HG03439 (cell line): Measurements from ENCODE around the gene CNTROB.
"Not testable (repeated sequence)": the region's sequence is repeated elsewhere in the genome, so short reads cannot be mapped to it uniquely, and the experiment has no call there.

Experiments
- ATAC-seq: cut with Tn5 transposase; IDR thresholded peaks from one replicate; pipeline ENCODE4 v1.9.1; 2021; ENCODE audit warnings: mild to moderate bottlenecking, moderate library complexity; ENCODE audit not compliant: unreplicated experiment

Gene CNTROB

GRCh38 chr17:7944326-7944725, 12.3 kb downstream of the CNTROB start:
- ATAC-seq, result no peak

- no peak for ATAC-seq
These were observed 13.6 kb downstream of the CNTROB start for GRCh38 chr17:7945651-7946050.

GRCh38 chr17:7946441-7946840, 14.4 kb downstream of the CNTROB start:
- ATAC-seq, result no peak

GRCh38 chr17:7947651-7948050, 15.6 kb downstream of the CNTROB start:
- no peak for ATAC-seq

GRCh38 chr17:7950578-7950977, 18.6 kb downstream of the CNTROB start:
- ATAC-seq, result no peak

GRCh38 chr17:7951143-7951792, 19.3 kb downstream of the CNTROB start:
- ATAC-seq, result no peak

GRCh38 chr17:7953266-7953665, 21.3 kb downstream of the CNTROB start:
- ATAC-seq, result not testable (repeated sequence)

- ATAC-seq, result no peak
These were observed 23.6 kb downstream of the CNTROB start for GRCh38 chr17:7955414-7956227.

- no peak for ATAC-seq
These were observed 24.4 kb downstream of the CNTROB start for GRCh38 chr17:7956228-7956965.

- no peak for ATAC-seq
These were observed 27.7 kb downstream of the CNTROB start for GRCh38 chr17:7959503-7960253.

- no peak for ATAC-seq
These were observed 29.4 kb downstream of the CNTROB start for GRCh38 chr17:7961421-7961820.

GRCh38 chr17:7967751-7968150, 35.7 kb downstream of the CNTROB start:
- no peak for ATAC-seq

GRCh38 chr17:7969433-7969832, 37.4 kb downstream of the CNTROB start:
- ATAC-seq, result no peak

- no peak for ATAC-seq
These were observed 39.6 kb downstream of the CNTROB start for GRCh38 chr17:7971651-7972050.

- no peak for ATAC-seq
These were observed 40.3 kb downstream of the CNTROB start for GRCh38 chr17:7972131-7972785.

GRCh38 chr17:7974638-7975131, 42.7 kb downstream of the CNTROB start:
- ATAC-seq, result no peak

- ATAC-seq, result no peak
These were observed 45.0 kb downstream of the CNTROB start for GRCh38 chr17:7977039-7977438.

- ATAC-seq, result no peak
These were observed 45.8 kb downstream of the CNTROB start for GRCh38 chr17:7977805-7978204.

GRCh38 chr17:7982173-7982572, 50.2 kb downstream of the CNTROB start:
- no peak for ATAC-seq

- ATAC-seq, result no peak
These were observed 50.7 kb downstream of the CNTROB start for GRCh38 chr17:7982666-7983065.
